Upper lobe of left lung (tissue), 4 donors: ENCODE results near the gene PARVG.
"Not testable (repeated sequence)": the region's sequence is repeated elsewhere in the genome, so short reads cannot be mapped to it uniquely, and the experiment has no call there.

Experiments used
- CTCF ChIP-seq, 6 experiments: fragments of 450-650 bp in 4 of 6; fragments of 200-600 bp in 2 of 6; sonication (generic) in 2 of 6; IDR thresholded peaks; one replicate each; pipeline ENCODE4 v1.5.1; 2016 to 2019; ENCODE audit warnings: antibody characterized with exemption in 6 of 6
- POLR2AphosphoS5 ChIP-seq, 2 donors: sonication (generic); formaldehyde crosslinking; IDR thresholded peaks; one replicate each; pipeline ENCODE4 v1.5.1; 2017; ENCODE audit warnings: antibody characterized with exemption in 2 of 2

- not testable (repeated sequence) for TF ChIP-seq CTCF, POLR2AphosphoS5 (IDR thresholded peaks at IDR 0.05)
These were observed 60.4 kb downstream of the PARVG start for GRCh38 chr22:44241121-44241520.
